HepG2 (cell line): ENCODE measurements around the gene MTX3. TPM values are rescaled to one million over a fixed set of nuclear protein-coding genes. Genes with fewer than 3 reads are reported as not detected.

ENCODE experiments used
- ATAC-seq: fragments of 200-7000 bp; cut with Tn5 transposase; 3 replicates; pipeline ENCODE4 v1.9.1; 2020; ENCODE audit warnings: mild to moderate bottlenecking, moderate library complexity
- BruUV-seq: library from RNA; stranded (reverse); fragments of 400-500 nt; replicated peaks from 2 replicates; lab custom pipeline; 2021; lab: Mats Ljungman, UMichigan
- CTCF ChIA-PET: fragments of 300-600 bp; formaldehyde crosslinking; extraction: SDS; loops from one replicate; lab custom pipeline; 2021; ENCODE audit warnings: low total read pairs, inconsistent platforms, low intra/inter-chr PET ratio; lab: Yijun Ruan, JAX
- POLR2A ChIA-PET: fragments of 350-600 bp; sonication (Branson Sonifier 250); formaldehyde crosslinking; loops from one replicate; lab custom pipeline; 2020; ENCODE audit warnings: antibody characterized with exemption, inconsistent platforms; lab: Yijun Ruan, JAX
- DNase-seq: peaks from one replicate; pipeline ENCODE4 v3.0.0-alpha.2; 2015; ENCODE audit warnings: low spot score
- FAIRE-seq: peaks from 3 replicates; lab custom pipeline; 2011; peaks lifted over from hg19 to GRCh38; lab: Jason Lieb, UNC
- H2AFZ ChIP-seq: one replicate; pipeline ENCODE4 v1.6.1; 2011; ENCODE audit warnings: low read length, inconsistent platforms
- H3K27ac ChIP-seq: fragments of 300-600 bp; 3 replicates; pipeline ENCODE4 v1.8.0; 2011; ENCODE audit warnings: mixed run types, mild to moderate bottlenecking, mixed read lengths, low read length, inconsistent platforms; ENCODE audit not compliant: insufficient read depth; ENCODE audit errors: extremely low read length
- H3K27me3 ChIP-seq, 2 experiments: fragments of 200-600 bp in 1 of 2; 2 replicates in 1 of 2; 3 replicates in 1 of 2; pipeline versions ENCODE4 v1.6.0 to v1.8.0; 2011; ENCODE audit warnings: low read length in 2 of 2, mild to moderate bottlenecking in 2 of 2, moderate library complexity in 2 of 2, inconsistent platforms in 1 of 2; ENCODE audit not compliant: insufficient read depth in 2 of 2, control insufficient read depth in 1 of 2
- H3K36me3 ChIP-seq, 2 experiments: fragments of 200-600 bp in 1 of 2; replicated peaks in 1 of 2; 2 replicates in 1 of 2; 3 replicates in 1 of 2; pipeline versions ENCODE4 v1.5.1 to v1.8.0; 2011; ENCODE audit warnings: low read length in 2 of 2, inconsistent platforms in 1 of 2; ENCODE audit not compliant: insufficient read depth in 2 of 2, control insufficient read depth in 1 of 2
- H3K4me1 ChIP-seq: 2 replicates; pipeline ENCODE4 v1.5.1; 2012; ENCODE audit warnings: low read length, inconsistent platforms; ENCODE audit not compliant: insufficient read depth
- H3K4me2 ChIP-seq: 2 replicates; pipeline ENCODE4 v1.6.0; 2011; ENCODE audit warnings: low read depth, low read length, inconsistent platforms
- H3K4me3 ChIP-seq, 3 experiments: fragments of 200-600 bp in 1 of 3; sonication (generic), shearing (Covaris generic) in 1 of 3; replicated peaks in 1 of 3; 2 replicates each; pipeline ENCODE4 v1.5.1; 2011 to 2016; ENCODE audit warnings: low read length in 3 of 3, inconsistent platforms in 2 of 3, low read depth in 2 of 3, mild to moderate bottlenecking in 2 of 3, control low read depth in 1 of 3, mixed read lengths in 1 of 3; ENCODE audit not compliant: insufficient read depth in 1 of 3
- H3K79me2 ChIP-seq: one replicate; pipeline ENCODE4 v1.6.1; 2011; ENCODE audit warnings: low read length, inconsistent platforms; ENCODE audit not compliant: insufficient read depth
- H3K9ac ChIP-seq: 2 replicates; pipeline ENCODE4 v1.6.0; 2011; ENCODE audit warnings: mild to moderate bottlenecking, low read depth, low read length, inconsistent platforms; ENCODE audit not compliant: insufficient read depth
- H3K9me3 ChIP-seq: 2 replicates; pipeline ENCODE4 v1.5.1; 2012; ENCODE audit warnings: mild to moderate bottlenecking, low read length
- H4K20me1 ChIP-seq: 2 replicates; pipeline ENCODE4 v1.6.0; 2011; ENCODE audit warnings: inconsistent platforms, mild to moderate bottlenecking, low read length, moderate library complexity; ENCODE audit not compliant: insufficient read depth
- IKZF4 ChIP-seq: sonication (generic); formaldehyde crosslinking; IDR thresholded peaks from 2 replicates; pipeline ENCODE4 v1.5.1; 2020; ENCODE audit warnings: borderline replicate concordance, mild to moderate bottlenecking, low read depth, missing genetic modification reagents; ENCODE audit errors: not compliant biosample characterization
- KDM3A ChIP-seq: IDR thresholded peaks from 2 replicates; pipeline ENCODE4 v1.6.1; 2018; ENCODE audit warnings: low read depth, missing compliant biosample characterization
- PRPF4 ChIP-seq: fragments of 200-400 bp; formaldehyde crosslinking; IDR thresholded peaks from 2 replicates; pipeline ENCODE4 v1.6.1; 2016; ENCODE audit warnings: low read length, low read depth; ENCODE audit not compliant: poor library complexity, severe bottlenecking
- STAG1 ChIP-seq: sonication (generic); formaldehyde crosslinking; IDR thresholded peaks from 2 replicates; pipeline ENCODE4 v1.4.0; 2020; ENCODE audit warnings: missing genetic modification reagents
- SUZ12 ChIP-seq: fragments of 150-350 bp; IDR thresholded peaks from 2 replicates; pipeline ENCODE4 v1.6.1; 2014; ENCODE audit warnings: low read depth, low read length
- ZNF703 ChIP-seq: sonication (generic); formaldehyde crosslinking; IDR thresholded peaks from 2 replicates; pipeline ENCODE4 v1.5.1; 2020; ENCODE audit warnings: missing genetic modification reagents, mild to moderate bottlenecking, moderate library complexity, borderline replicate concordance
- WGBS: methylation state at CpG from one replicate; pipeline ENCODE4 v1.1.6; 2017; ENCODE audit warnings: low lambda C conversion rate; 5-methylcytosine and 5-hydroxymethylcytosine counted together
- in situ Hi-C: cut with HindIII; loops from 2 replicates; pipeline ENCODE4 v1.10.0; 2017; ENCODE audit warnings: low pct_unique_long_range_greater_than_20kb; ENCODE audit not compliant: extremely low pct_ligation_motif_present
- intact Hi-C: fragments of 100-400 bp; cut with micrococcal nuclease; formaldehyde crosslinking; loops from one replicate; pipeline ENCODE4 v1.10.0; 2022; ENCODE audit not compliant: unreplicated experiment
- polyA plus RNA-seq, 8 experiments: library from polyadenylated mRNA; depleted of rRNA in 3 of 8; stranded (reverse) in 7 of 8; unstranded in 1 of 8; fragments of >200 nt; fragmentation: Illumina TruSeq in 4 of 8; extraction: Trizol in 4 of 8; gene quantifications; 2 replicates each; pipeline versions ENCODE4 v1.2.1 to v1.2.3, GENCODE V29; 2011 to 2016; ENCODE audit warnings: low read depth in 4 of 8, missing spikeins in 1 of 8, mixed read lengths in 1 of 8; ENCODE audit not compliant: insufficient read depth in 1 of 8
- total RNA-seq, 5 experiments: library from RNA; depleted of rRNA; stranded (reverse); fragments of >200 nt; fragmentation: Illumina TruSeq; extraction: Trizol; gene quantifications; 2 replicates each; pipeline ENCODE4 v1.2.3, GENCODE V29; 2016; ENCODE audit warnings: low read depth in 1 of 5
- TF ChIP-seq, protein P1 (sequence below): sonication (generic); formaldehyde crosslinking; IDR thresholded peaks from 2 replicates; pipeline ENCODE4 v1.8.0; 2022; ENCODE audit warnings: mild to moderate bottlenecking, missing genetic modification reagents, moderate library complexity
- TF ChIP-seq, protein P2 (sequence below): sonication (generic); formaldehyde crosslinking; IDR thresholded peaks from 2 replicates; pipeline ENCODE4 v1.5.0; 2020; ENCODE audit warnings: missing genetic modification reagents, mild to moderate bottlenecking, borderline replicate concordance
- TF ChIP-seq, protein P3 (sequence below): sonication (generic); formaldehyde crosslinking; IDR thresholded peaks from 2 replicates; pipeline ENCODE4 v1.4.0; 2020; ENCODE audit warnings: mild to moderate bottlenecking, missing genetic modification reagents
- TF ChIP-seq, protein P4 (sequence below): sonication (generic); formaldehyde crosslinking; IDR thresholded peaks from 2 replicates; pipeline ENCODE4 v1.4.0; 2020; ENCODE audit warnings: missing genetic modification reagents, borderline replicate concordance

Gene MTX3
- total and polyA plus RNA-seq, 2 of the 13 experiments (the other 11 are each of a cell fraction or from before 2014, with no cell fraction given) = 9.9 to 16.7 TPM

DNA sequence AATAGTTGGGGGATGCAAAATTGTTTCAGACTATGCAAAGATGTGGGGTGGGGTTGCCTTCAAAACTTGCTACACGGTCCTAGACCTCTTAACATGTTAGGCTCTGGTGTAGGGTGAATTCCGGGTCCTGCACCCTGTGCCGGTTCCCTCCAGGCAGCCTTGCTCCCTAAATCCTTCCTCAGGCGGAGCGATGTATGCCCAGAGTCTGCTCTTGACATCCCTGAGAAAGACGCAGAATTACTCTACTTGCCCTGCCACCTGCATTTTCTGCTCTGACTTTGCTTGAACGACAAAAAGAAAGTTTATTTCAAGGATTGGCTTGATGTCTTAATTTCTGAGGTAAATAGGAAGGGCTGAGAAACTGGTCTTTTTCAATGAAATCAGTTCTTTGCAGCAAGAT, 44.8 kb upstream of the MTX3 start:
- POLR2A ChIA-PET = no interaction called here
- Histone ChIP-seq H3K27me3 (peaks cover 0 to 20% of the 10 kb centered on the region in 2 experiments; a peak in 2 of 5 replicates), H3K36me3 (no peaks in the 10 kb centered on the region), H3K4me1 (no peaks in the 10 kb centered on the region), H3K27ac (no peak overlapping the region), H3K79me2 (no peaks in the 10 kb centered on the region), H3K9ac (no peak overlapping the region), H4K20me1 (no peaks in the 10 kb centered on the region), H2AFZ (no peak overlapping the region), H3K9me3 (no peaks in the 10 kb centered on the region), H3K4me2 (no peak overlapping the region), H3K4me3 (no peak overlapping the region)
- CTCF ChIA-PET = no interaction called here
- intact Hi-C loops (no loop called here), in situ Hi-C loops (no loop called here)
- TF ChIP-seq STAG1 (CRISPR knock-in tag) (no peak), SUZ12 (no peak), KDM3A (no peak)
- TF ChIP-seq, protein P1, sequence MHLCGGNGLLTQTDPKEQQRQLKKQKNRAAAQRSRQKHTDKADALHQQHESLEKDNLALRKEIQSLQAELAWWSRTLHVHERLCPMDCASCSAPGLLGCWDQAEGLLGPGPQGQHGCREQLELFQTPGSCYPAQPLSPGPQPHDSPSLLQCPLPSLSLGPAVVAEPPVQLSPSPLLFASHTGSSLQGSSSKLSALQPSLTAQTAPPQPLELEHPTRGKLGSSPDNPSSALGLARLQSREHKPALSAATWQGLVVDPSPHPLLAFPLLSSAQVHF (CRISPR knock-in tag) = no peak
- TF ChIP-seq, protein P2, sequence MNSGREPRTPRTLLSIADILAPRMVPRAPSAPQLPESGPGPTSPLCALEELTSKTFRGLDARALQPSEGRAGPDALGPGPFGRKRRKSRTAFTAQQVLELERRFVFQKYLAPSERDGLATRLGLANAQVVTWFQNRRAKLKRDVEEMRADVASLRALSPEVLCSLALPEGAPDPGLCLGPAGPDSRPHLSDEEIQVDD = no peak
- ATAC-seq (no peak), FAIRE-seq (no peak), DNase-seq (no peak)
- no TSS peak for BruUV-seq
- whole genome bisulfite sequencing = 46% methylated on average over 4 of the region's 7 CpGs

DNA sequence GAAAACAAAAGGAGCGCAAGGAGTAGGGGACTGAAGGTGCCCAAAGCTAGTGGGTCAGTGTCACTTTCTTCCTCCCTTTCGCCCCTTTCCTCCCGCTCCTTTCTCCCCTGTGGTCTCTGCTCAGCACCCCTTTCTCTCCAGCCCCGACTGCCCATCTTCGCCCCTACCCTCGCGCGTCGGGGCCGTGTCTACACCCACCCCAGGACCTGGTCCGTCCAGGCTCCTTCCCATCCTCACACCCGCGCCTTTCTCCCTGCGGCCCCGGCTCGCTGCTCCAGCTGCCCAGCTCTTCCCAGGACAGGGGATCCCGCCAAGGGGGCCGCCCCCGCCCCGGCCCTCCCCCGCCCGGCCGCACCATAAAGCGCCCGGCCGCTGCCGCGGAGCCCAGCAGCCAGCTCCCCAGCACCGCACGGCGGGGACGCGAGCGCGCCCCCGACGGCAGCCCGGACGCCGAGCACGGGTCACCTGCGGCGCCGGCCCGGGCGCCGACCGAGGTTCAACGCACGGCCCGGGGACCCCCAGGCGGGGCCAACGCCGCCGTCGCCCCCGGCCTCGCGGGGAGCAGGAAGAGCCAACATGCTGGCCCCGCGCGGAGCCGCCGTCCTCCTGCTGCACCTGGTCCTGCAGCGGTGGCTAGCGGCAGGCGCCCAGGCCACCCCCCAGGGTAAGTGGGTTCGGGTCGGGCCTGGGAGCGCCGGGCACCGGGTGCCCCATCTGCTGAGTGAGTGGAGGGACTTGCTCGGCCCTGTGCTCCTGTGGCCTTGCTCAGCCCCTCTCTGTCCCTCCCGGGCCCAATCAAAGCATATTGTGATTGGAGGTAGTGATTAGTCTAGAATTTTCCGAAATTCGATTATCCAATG, 44.1 kb upstream of the MTX3 start, which contains the start of gene THBS4:
Gene THBS4 (plus strand): TSS at position 387 of the 860 bp plus-strand sequence. CDS start 190 bp downstream, at position 577.
- H3K36me3 ChIP-seq = no peaks in the 10 kb centered on the region
- CTCF ChIA-PET = no interaction called here
- no peak within 1 kb of the TSS for H3K4me3 ChIP-seq
- H3K4me1 ChIP-seq = no peaks in the 10 kb centered on the region
- H3K9ac ChIP-seq = no peak within 1 kb of the TSS
- H3K79me2 ChIP-seq = no peaks in the 10 kb centered on the region
- POLR2A ChIA-PET = no interaction called here
- H3K27me3 ChIP-seq = peaks cover 0 to 20% of the 10 kb centered on the region in 2 experiments; a peak in 2 of 5 replicates
- 68% methylated on average over 35 of the region's 76 CpGs for WGBS
- intact Hi-C loops = no loop called here
- H4K20me1 ChIP-seq = no peaks in the 10 kb centered on the region
- in situ Hi-C loops = no loop called here
- H3K9me3 ChIP-seq = no peaks in the 10 kb centered on the region
- no peak within 1 kb of the TSS for H3K27ac ChIP-seq
- no TSS peak for BruUV-seq
- H3K4me2 ChIP-seq = no peak within 1 kb of the TSS
- H2AFZ ChIP-seq = no peak within 1 kb of the TSS
- FAIRE-seq = no peak
- ATAC-seq = no peak
- DNase-seq = no peak
- TF ChIP-seq PRPF4 (no peak), ZNF703 (CRISPR knock-in tag) (no peak), IKZF4 (CRISPR knock-in tag) (no peak)
- TF ChIP-seq, protein P3, sequence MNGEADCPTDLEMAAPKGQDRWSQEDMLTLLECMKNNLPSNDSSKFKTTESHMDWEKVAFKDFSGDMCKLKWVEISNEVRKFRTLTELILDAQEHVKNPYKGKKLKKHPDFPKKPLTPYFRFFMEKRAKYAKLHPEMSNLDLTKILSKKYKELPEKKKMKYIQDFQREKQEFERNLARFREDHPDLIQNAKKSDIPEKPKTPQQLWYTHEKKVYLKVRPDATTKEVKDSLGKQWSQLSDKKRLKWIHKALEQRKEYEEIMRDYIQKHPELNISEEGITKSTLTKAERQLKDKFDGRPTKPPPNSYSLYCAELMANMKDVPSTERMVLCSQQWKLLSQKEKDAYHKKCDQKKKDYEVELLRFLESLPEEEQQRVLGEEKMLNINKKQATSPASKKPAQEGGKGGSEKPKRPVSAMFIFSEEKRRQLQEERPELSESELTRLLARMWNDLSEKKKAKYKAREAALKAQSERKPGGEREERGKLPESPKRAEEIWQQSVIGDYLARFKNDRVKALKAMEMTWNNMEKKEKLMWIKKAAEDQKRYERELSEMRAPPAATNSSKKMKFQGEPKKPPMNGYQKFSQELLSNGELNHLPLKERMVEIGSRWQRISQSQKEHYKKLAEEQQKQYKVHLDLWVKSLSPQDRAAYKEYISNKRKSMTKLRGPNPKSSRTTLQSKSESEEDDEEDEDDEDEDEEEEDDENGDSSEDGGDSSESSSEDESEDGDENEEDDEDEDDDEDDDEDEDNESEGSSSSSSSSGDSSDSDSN (CRISPR knock-in tag) = no peak
- TF ChIP-seq, protein P4, sequence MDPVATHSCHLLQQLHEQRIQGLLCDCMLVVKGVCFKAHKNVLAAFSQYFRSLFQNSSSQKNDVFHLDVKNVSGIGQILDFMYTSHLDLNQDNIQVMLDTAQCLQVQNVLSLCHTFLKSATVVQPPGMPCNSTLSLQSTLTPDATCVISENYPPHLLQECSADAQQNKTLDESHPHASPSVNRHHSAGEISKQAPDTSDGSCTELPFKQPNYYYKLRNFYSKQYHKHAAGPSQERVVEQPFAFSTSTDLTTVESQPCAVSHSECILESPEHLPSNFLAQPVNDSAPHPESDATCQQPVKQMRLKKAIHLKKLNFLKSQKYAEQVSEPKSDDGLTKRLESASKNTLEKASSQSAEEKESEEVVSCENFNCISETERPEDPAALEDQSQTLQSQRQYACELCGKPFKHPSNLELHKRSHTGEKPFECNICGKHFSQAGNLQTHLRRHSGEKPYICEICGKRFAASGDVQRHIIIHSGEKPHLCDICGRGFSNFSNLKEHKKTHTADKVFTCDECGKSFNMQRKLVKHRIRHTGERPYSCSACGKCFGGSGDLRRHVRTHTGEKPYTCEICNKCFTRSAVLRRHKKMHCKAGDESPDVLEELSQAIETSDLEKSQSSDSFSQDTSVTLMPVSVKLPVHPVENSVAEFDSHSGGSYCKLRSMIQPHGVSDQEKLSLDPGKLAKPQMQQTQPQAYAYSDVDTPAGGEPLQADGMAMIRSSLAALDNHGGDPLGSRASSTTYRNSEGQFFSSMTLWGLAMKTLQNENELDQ (CRISPR knock-in tag) = no peak
